HG03103 (cell line): ENCODE data around the gene COL10A1.

Experiments
- ATAC-seq: cut with Tn5 transposase; IDR thresholded peaks from one replicate; pipeline ENCODE4 v1.9.1; 2021; ENCODE audit warnings: low read depth; ENCODE audit not compliant: unreplicated experiment

The COL10A1 gene

GRCh38 chr6:116088946-116089345 lies 37.0 kb downstream of the COL10A1 start:
- no peak for ATAC-seq

- peak; percentile 92 for ATAC-seq
Measured at GRCh38 chr6:116087437-116088027, 38.4 kb downstream of the COL10A1 start.

- ATAC-seq: no peak
Measured at GRCh38 chr6:116084284-116084683, 41.6 kb downstream of the COL10A1 start.

- ATAC-seq: no peak
Measured at GRCh38 chr6:116083052-116083451, 42.9 kb downstream of the COL10A1 start.

- no peak for ATAC-seq
Measured at GRCh38 chr6:116078945-116079344, 47.0 kb downstream of the COL10A1 start.

GRCh38 chr6:116078522-116078921 lies 47.4 kb downstream of the COL10A1 start:
- ATAC-seq: no peak

- ATAC-seq: no peak
Measured at GRCh38 chr6:116074732-116075390, 51.1 kb downstream of the COL10A1 start.

- no peak for ATAC-seq
Measured at GRCh38 chr6:116073765-116074440, 52.0 kb downstream of the COL10A1 start.

- no peak for ATAC-seq
Measured at GRCh38 chr6:116072368-116072767, 53.6 kb downstream of the COL10A1 start.

GRCh38 chr6:116070616-116071389 lies 55.1 kb downstream of the COL10A1 start:
- ATAC-seq: no peak

- ATAC-seq: no peak
Measured at GRCh38 chr6:116070101-116070500, 55.8 kb downstream of the COL10A1 start.
